ENCODE measurements around the gene LRATD1.

LRATD1 gene

GRCh38 chr2:14635391-14635871 lies 2.9 kb downstream of the LRATD1 start:
- POLR2A ChIA-PET (ENCODE audit: low non-redundant PET) = no interaction called here
- peak; percentile 82 for DNase-seq (ENCODE audit: low spot score)
- peak overlapping the region; percentile 82 for H3K27ac ChIP-seq
- no peak; the same call in 1 of the 2 replicates for TF ChIP-seq CTCF (conservative IDR thresholded peaks at IDR 0.05; ENCODE audit: low read depth)
- CTCF ChIA-PET = interaction anchor here (0.5 to 2.0 kb wide), 9 partner anchors 48 to 446 kb away, joined by 3 to 8 read pairs (median 4); no protein-coding TSS in a partner anchor

- DNase-seq (ENCODE audit: low spot score) = no peak
- H3K27ac ChIP-seq = no peak overlapping the region
- no peak for TF ChIP-seq CTCF (conservative IDR thresholded peaks at IDR 0.05; ENCODE audit: low read depth)
- CTCF ChIA-PET = no interaction called here
- POLR2A ChIA-PET (ENCODE audit: low non-redundant PET) = no interaction called here
Measured at GRCh38 chr2:14638488-14638887, 6.0 kb downstream of the LRATD1 start.

GRCh38 chr2:14641116-14641515 lies 8.6 kb downstream of the LRATD1 start:
- no peak for TF ChIP-seq CTCF (conservative IDR thresholded peaks at IDR 0.05; ENCODE audit: low read depth)
- ChIA-PET POLR2A (ENCODE audit: low non-redundant PET) (no interaction called here), CTCF (no interaction called here)
- H3K27ac ChIP-seq = no peak overlapping the region
- DNase-seq (ENCODE audit: low spot score) = no peak

GRCh38 chr2:14642499-14642898 lies 10.0 kb downstream of the LRATD1 start:
- no peak for DNase-seq (ENCODE audit: low spot score)
- CTCF ChIA-PET = interaction anchor here (0.6 to 0.7 kb wide), 2 partner anchors 214 to 530 kb away, joined by 3 read pairs; no protein-coding TSS in a partner anchor
- no peak for TF ChIP-seq CTCF (conservative IDR thresholded peaks at IDR 0.05; ENCODE audit: low read depth)
- POLR2A ChIA-PET (ENCODE audit: low non-redundant PET) = no interaction called here
- H3K27ac ChIP-seq = no peak overlapping the region

- no peak overlapping the region for H3K27ac ChIP-seq
- POLR2A ChIA-PET (ENCODE audit: low non-redundant PET) = no interaction called here
- CTCF ChIA-PET = no interaction called here
- TF ChIP-seq CTCF (conservative IDR thresholded peaks at IDR 0.05; ENCODE audit: low read depth) = no peak
- DNase-seq (ENCODE audit: low spot score) = no peak
Measured at GRCh38 chr2:14647714-14648113, 15.2 kb downstream of the LRATD1 start.

- TF ChIP-seq CTCF (conservative IDR thresholded peaks at IDR 0.05; ENCODE audit: low read depth) = no peak
- no peak overlapping the region for H3K27ac ChIP-seq
- ChIA-PET POLR2A (ENCODE audit: low non-redundant PET) (no interaction called here), CTCF (interaction anchor here (0.6 kb wide), 2 partner anchors 265 to 938 kb away, joined by 3 to 5 read pairs; no protein-coding TSS in a partner anchor)
- no peak for DNase-seq (ENCODE audit: low spot score)
Measured at GRCh38 chr2:14650066-14650465, 17.5 kb downstream of the LRATD1 start.
